Liver (tissue), 9 donors: ENCODE results near the gene PF4V1. TPM values are rescaled to one million over a fixed set of nuclear protein-coding genes. Genes with fewer than 3 reads are reported as not detected.

ENCODE experiments used
- DNase-seq: peaks from one replicate; pipeline ENCODE4 v3.0.0-alpha.2; 2017; ENCODE audit warnings: low spot score
- H3K27ac ChIP-seq, 2 donors: one replicate each; pipeline ENCODE4 v1.7.0; 2013; ENCODE audit warnings: inconsistent platforms in 2 of 2, low read length in 2 of 2, control low read depth in 1 of 2, low read depth in 1 of 2, mild to moderate bottlenecking in 1 of 2
- H3K27me3 ChIP-seq, 4 donors: one replicate each; pipeline versions ENCODE4 v1.6.1 to v1.7.0; 2013; ENCODE audit warnings: low read length in 3 of 4, inconsistent platforms in 1 of 4, mild to moderate bottlenecking in 1 of 4, moderate library complexity in 1 of 4; ENCODE audit not compliant: control insufficient read depth in 4 of 4, insufficient read depth in 4 of 4
- H3K36me3 ChIP-seq, 4 donors: one replicate each; pipeline versions ENCODE4 v1.6.1 to v1.7.0; 2013; ENCODE audit warnings: low read length in 3 of 4, mild to moderate bottlenecking in 3 of 4, low read depth in 1 of 4, moderate library complexity in 1 of 4; ENCODE audit not compliant: control insufficient read depth in 4 of 4, insufficient read depth in 3 of 4
- H3K4me1 ChIP-seq, 4 donors: one replicate each; pipeline versions ENCODE4 v1.6.1 to v1.7.0; 2013; ENCODE audit warnings: low read length in 3 of 4, mild to moderate bottlenecking in 3 of 4, moderate library complexity in 1 of 4; ENCODE audit not compliant: control insufficient read depth in 4 of 4, insufficient read depth in 4 of 4
- H3K4me3 ChIP-seq, 3 donors: one replicate each; pipeline versions ENCODE4 v1.6.1 to v1.7.0; 2013; ENCODE audit warnings: low read length in 3 of 3, control low read depth in 1 of 3, low read depth in 1 of 3, mild to moderate bottlenecking in 1 of 3
- H3K9ac ChIP-seq, 2 donors: one replicate each; pipeline ENCODE4 v1.7.0; 2013; ENCODE audit warnings: low read length in 2 of 2, mild to moderate bottlenecking in 2 of 2, moderate library complexity in 2 of 2, control low read depth in 1 of 2, low read depth in 1 of 2
- H3K9me3 ChIP-seq, 4 donors: one replicate each; pipeline versions ENCODE4 v1.6.1 to v1.7.0; 2013; ENCODE audit warnings: low read length in 3 of 4; ENCODE audit not compliant: control insufficient read depth in 4 of 4
- CTCF ChIP-seq: fragments of 150-350 bp; IDR thresholded peaks from 2 replicates; pipeline ENCODE4 v1.5.1; 2017; ENCODE audit warnings: improper control_type of control experiment, low read depth, low read length; ENCODE audit not compliant: missing input control
- EGR1 ChIP-seq, 2 donors: IDR thresholded peaks; 2 replicates each; pipeline ENCODE4 v1.6.1; 2016 to 2018; ENCODE audit warnings: antibody characterized with exemption in 2 of 2, low read depth in 2 of 2
- FOXA1 ChIP-seq: IDR thresholded peaks from 2 replicates; pipeline ENCODE4 v1.6.1; 2016; ENCODE audit warnings: antibody characterized with exemption
- GABPA ChIP-seq, 2 donors: IDR thresholded peaks in 1 of 2; conservative IDR thresholded peaks in 1 of 2; 2 replicates each; pipeline ENCODE4 v1.6.1; 2016; ENCODE audit warnings: antibody characterized with exemption in 2 of 2, mild to moderate bottlenecking in 1 of 2, moderate library complexity in 1 of 2
- HNF4A ChIP-seq, 2 donors: conservative IDR thresholded peaks; 2 replicates each; pipeline ENCODE4 v1.6.1; 2016; ENCODE audit warnings: antibody characterized with exemption in 2 of 2, mild to moderate bottlenecking in 2 of 2
- HNF4G ChIP-seq: IDR thresholded peaks from 2 replicates; pipeline ENCODE4 v1.6.1; 2016; ENCODE audit warnings: antibody characterized with exemption
- JUND ChIP-seq, 2 donors: IDR thresholded peaks; 2 replicates each; pipeline ENCODE4 v1.6.1; 2016; ENCODE audit warnings: antibody characterized with exemption in 2 of 2
- MAX ChIP-seq: IDR thresholded peaks from 2 replicates; pipeline ENCODE4 v1.6.1; 2016; ENCODE audit warnings: antibody characterized with exemption
- NR2F2 ChIP-seq: IDR thresholded peaks from 2 replicates; pipeline ENCODE4 v1.6.1; 2016; ENCODE audit warnings: antibody characterized with exemption
- RAD21 ChIP-seq, 2 donors: IDR thresholded peaks; 2 replicates each; pipeline ENCODE4 v1.6.1; 2016; ENCODE audit warnings: antibody characterized with exemption in 2 of 2, mild to moderate bottlenecking in 2 of 2
- REST ChIP-seq: IDR thresholded peaks from 2 replicates; pipeline ENCODE4 v1.6.1; 2016; ENCODE audit warnings: antibody characterized with exemption, mild to moderate bottlenecking
- RXRA ChIP-seq, 2 donors: IDR thresholded peaks; 2 replicates each; pipeline ENCODE4 v1.6.1; 2017 to 2018; ENCODE audit warnings: antibody characterized with exemption in 2 of 2, mild to moderate bottlenecking in 1 of 2
- SP1 ChIP-seq: IDR thresholded peaks from 2 replicates; pipeline ENCODE4 v1.6.1; 2018; ENCODE audit warnings: antibody characterized with exemption, mild to moderate bottlenecking
- TAF1 ChIP-seq: conservative IDR thresholded peaks from 2 replicates; pipeline ENCODE4 v1.6.1; 2016; ENCODE audit warnings: antibody characterized with exemption, mild to moderate bottlenecking
- YY1 ChIP-seq: IDR thresholded peaks from 2 replicates; pipeline ENCODE4 v1.6.1; 2016; ENCODE audit warnings: antibody characterized with exemption, mild to moderate bottlenecking
- ZBTB33 ChIP-seq: IDR thresholded peaks from 2 replicates; pipeline ENCODE4 v1.6.1; 2016; ENCODE audit warnings: antibody characterized with exemption
- WGBS: extraction: QIAGEN DNeasy Blood & Tissue Kit; methylation state at CpG from one replicate; pipeline ENCODE4 v1.1.7; 2013; 5-methylcytosine and 5-hydroxymethylcytosine counted together
- polyA plus RNA-seq, 2 donors: library from polyadenylated mRNA; stranded (reverse) in 1 of 2; unstranded in 1 of 2; fragments of 200-250 nt in 1 of 2; fragments of >200 nt in 1 of 2; fragmentation: Nextera tagmentation in 1 of 2; extraction: Ambion mirVana in 1 of 2; gene quantifications; one replicate each; pipeline versions ENCODE4 v1.2.1 to v1.2.3, GENCODE V29; 2013 to 2015
- total RNA-seq, 2 donors: library from RNA; depleted of rRNA; stranded (reverse); fragments of >200 nt; gene quantifications; one replicate each; pipeline ENCODE4 v1.2.3, GENCODE V29; 2014
- TF ChIP-seq, protein P1 (sequence below): IDR thresholded peaks from 2 replicates; pipeline ENCODE4 v1.6.1; 2016; ENCODE audit warnings: antibody characterized with exemption
- donor health status: healthy.
- donor health status: healthy.
- donor health status: healthy.
- donor health status: healthy.
- donor health status: healthy.

PF4V1 gene
- total and polyA plus RNA-seq, 4 donors, result 0.16 to 3.4 (median 0.74) TPM; not detected in 1

GRCh38 chr4:73891326-73891725 is 38.2 kb downstream of the PF4V1 start:
- Histone ChIP-seq H3K9me3 (no peaks in the 10 kb centered on the region), H3K27me3 (no peaks in the 10 kb centered on the region), H3K36me3 (no peaks in the 10 kb centered on the region), H3K9ac (no peak overlapping the region), H3K27ac (no peak overlapping the region), H3K4me3 (no peak overlapping the region), H3K4me1 (no peaks in the 10 kb centered on the region)
- 68% methylated on average over 4 of the region's 4 CpGs for WGBS
- TF ChIP-seq NR2F2 (no peak), CTCF (no peak)
- DNase-seq, result no peak

DNA sequence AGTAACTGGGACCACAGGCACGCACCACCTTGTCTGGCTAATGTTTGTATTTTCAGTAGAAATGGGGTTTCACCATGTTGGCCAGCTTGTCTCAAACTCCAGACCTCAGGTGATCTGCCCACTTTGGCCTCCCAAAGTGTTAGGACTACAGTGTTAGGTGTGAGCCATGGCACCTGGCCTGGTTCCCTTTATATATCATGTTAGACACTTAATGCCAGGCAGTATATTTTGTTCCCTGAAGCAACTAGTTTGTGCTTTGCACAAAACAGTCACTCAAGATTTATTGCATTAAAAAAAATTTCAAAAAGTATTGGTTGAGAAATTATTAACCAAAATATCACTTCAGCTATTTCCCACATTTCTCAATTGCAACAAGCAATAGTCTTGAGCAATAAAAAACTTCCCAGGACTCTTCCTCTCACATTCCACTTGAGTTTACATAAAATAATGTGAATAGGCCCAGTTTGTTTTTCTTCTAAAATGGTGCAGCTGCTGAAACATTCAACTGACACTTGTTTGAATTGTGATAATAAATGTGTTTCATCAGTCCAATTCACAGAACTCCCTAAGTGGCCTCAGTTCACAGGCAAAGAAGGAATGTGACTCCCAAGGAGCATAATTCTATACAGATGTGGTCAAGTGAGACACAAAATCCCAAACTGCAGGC is 38.8 kb downstream of the PF4V1 start:
- no peak overlapping the region for H3K9ac ChIP-seq
- H3K36me3 ChIP-seq, result no peaks in the 10 kb centered on the region
- DNase-seq, result no peak
- TF ChIP-seq TAF1, result no peak
- TF ChIP-seq, protein P1, sequence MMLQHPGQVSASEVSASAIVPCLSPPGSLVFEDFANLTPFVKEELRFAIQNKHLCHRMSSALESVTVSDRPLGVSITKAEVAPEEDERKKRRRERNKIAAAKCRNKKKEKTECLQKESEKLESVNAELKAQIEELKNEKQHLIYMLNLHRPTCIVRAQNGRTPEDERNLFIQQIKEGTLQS, result no peak
- no peak for TF ChIP-seq HNF4G
- TF ChIP-seq MAX, result no peak
- no peak for TF ChIP-seq GABPA (IDR thresholded peaks at IDR 0.05 in 1 of 2, conservative IDR thresholded peaks at IDR 0.05 in 1 of 2)
- TF ChIP-seq RAD21 (IDR thresholded peaks at IDR 0.05), result no peak
- no peak for TF ChIP-seq REST
- no peak for TF ChIP-seq CTCF
- no peak for TF ChIP-seq SP1
- no peak for TF ChIP-seq YY1
- TF ChIP-seq EGR1 (IDR thresholded peaks at IDR 0.05; ENCODE audit: low read depth in 2 of 2), result no peak
- no peak for TF ChIP-seq NR2F2
- TF ChIP-seq ZBTB33, result no peak
- no peak for TF ChIP-seq HNF4A (conservative IDR thresholded peaks at IDR 0.05)
- TF ChIP-seq FOXA1, result no peak
- TF ChIP-seq RXRA (IDR thresholded peaks at IDR 0.05), result no peak
- no peak for TF ChIP-seq JUND (IDR thresholded peaks at IDR 0.05)
- H3K27me3 ChIP-seq, result no peaks in the 10 kb centered on the region
- 98% methylated on average over 1 of the region's 1 CpG for WGBS
- H3K4me3 ChIP-seq, result no peak overlapping the region
- H3K9me3 ChIP-seq, result no peaks in the 10 kb centered on the region
- no peak overlapping the region for H3K27ac ChIP-seq
- H3K4me1 ChIP-seq, result no peaks in the 10 kb centered on the region
